ENCODE measurements around the gene RAD18.

RAD18 gene

GRCh38 chr3:8929860-8930259 lies 33.4 kb downstream of the RAD18 start:
- H2BK15ac ChIP-seq (ENCODE audit: low read depth, poor library complexity, severe bottlenecking): no peak overlapping the region
- no peak for DNase-seq
- WGBS: 90% methylated on average over 1 of the region's 4 CpGs

GRCh38 chr3:8914491-8914890 lies 48.8 kb downstream of the RAD18 start:
- Histone ChIP-seq H3K36me3 (ENCODE audit: control insufficient read depth in 1 of 2, insufficient read depth in 2 of 2, low read depth in 1 of 2, low read length in 2 of 2) (peaks cover 0 to 18% of the 10 kb centered on the region in 2 experiments), H3K18ac (ENCODE audit: low read depth in 1 of 2, low read length in 2 of 2) (no peak overlapping the region), H3K9me3 (ENCODE audit: control insufficient read depth, low read length) (no peaks in the 10 kb centered on the region), H2BK12ac (ENCODE audit: low read length in 2 of 2) (no peak overlapping the region), H3K4me2 (ENCODE audit: low read length, poor library complexity, severe bottlenecking) (no peak overlapping the region), H3K27me3 (ENCODE audit: control insufficient read depth in 1 of 2, insufficient read depth in 1 of 2, low read length in 2 of 2) (no peaks in the 10 kb centered on the region), H2AK5ac (ENCODE audit: low read length, severe bottlenecking) (no peak overlapping the region), H3K14ac (ENCODE audit: low read length in 2 of 2) (no peak overlapping the region), H3K4me1 (ENCODE audit: control insufficient read depth, insufficient read depth, low read depth, low read length) (no peaks in the 10 kb centered on the region), H4K8ac (ENCODE audit: low read length) (no peak overlapping the region), H4K91ac (ENCODE audit: low read length) (no peak overlapping the region), H3K4me3 (ENCODE audit: insufficient read depth in 1 of 2, low read depth in 1 of 2, low read length in 2 of 2) (no peak overlapping the region), H3K23ac (ENCODE audit: low read length in 2 of 2) (no peak overlapping the region), H3K27ac (ENCODE audit: low read length, poor library complexity, severe bottlenecking) (no peak overlapping the region), H2BK5ac (ENCODE audit: low read depth, low read length, poor library complexity, severe bottlenecking) (no peak overlapping the region), H2BK15ac (ENCODE audit: low read depth, poor library complexity, severe bottlenecking) (no peak overlapping the region), H3K9ac (ENCODE audit: low read length) (no peak overlapping the region), H2AFZ (ENCODE audit: low read depth, low read length) (no peak overlapping the region), H3K4ac (ENCODE audit: low read depth in 1 of 2, low read length in 2 of 2) (no peak overlapping the region), H2BK120ac (ENCODE audit: low read depth, low read length) (no peak overlapping the region), H3K79me1 (replicated peaks; ENCODE audit: low read length, poor library complexity, severe bottlenecking) (peaks cover 9% of the 10 kb centered on the region)
- DNase-seq: no peak
- 100% methylated on average over 3 of the region's 4 CpGs for WGBS

More at GRCh38 chr3:8929860-8930259, 33.4 kb downstream of the RAD18 start:
- H3K23ac ChIP-seq (ENCODE audit: low read length in 2 of 2): no peak overlapping the region
- no peak overlapping the region for H4K8ac ChIP-seq (ENCODE audit: low read length)
- H2BK12ac ChIP-seq (ENCODE audit: low read length in 2 of 2): no peak overlapping the region
- no peak overlapping the region for H2BK5ac ChIP-seq (ENCODE audit: low read depth, low read length, poor library complexity, severe bottlenecking)
- no peak overlapping the region for H3K4me3 ChIP-seq (ENCODE audit: insufficient read depth in 1 of 2, low read depth in 1 of 2, low read length in 2 of 2)
- H3K4me1 ChIP-seq (ENCODE audit: control insufficient read depth, insufficient read depth, low read depth, low read length): no peaks in the 10 kb centered on the region
- no peaks in the 10 kb centered on the region for H3K27me3 ChIP-seq (ENCODE audit: control insufficient read depth in 1 of 2, insufficient read depth in 1 of 2, low read length in 2 of 2)
- H2AFZ ChIP-seq (ENCODE audit: low read depth, low read length): no peak overlapping the region
- no peak overlapping the region for H2BK120ac ChIP-seq (ENCODE audit: low read depth, low read length)
- peaks cover 0 to 3% of the 10 kb centered on the region in 2 experiments for H3K36me3 ChIP-seq (ENCODE audit: control insufficient read depth in 1 of 2, insufficient read depth in 2 of 2, low read depth in 1 of 2, low read length in 2 of 2)
- H3K14ac ChIP-seq (ENCODE audit: low read length in 2 of 2): no peak overlapping the region
- no peak overlapping the region for H4K91ac ChIP-seq (ENCODE audit: low read length)
- H3K9me3 ChIP-seq (ENCODE audit: control insufficient read depth, low read length): no peaks in the 10 kb centered on the region
- no peak overlapping the region for H3K4ac ChIP-seq (ENCODE audit: low read depth in 1 of 2, low read length in 2 of 2)
- H3K4me2 ChIP-seq (ENCODE audit: low read length, poor library complexity, severe bottlenecking): no peak overlapping the region
- no peak overlapping the region for H3K27ac ChIP-seq (ENCODE audit: low read length, poor library complexity, severe bottlenecking)
- no peak overlapping the region for H2AK5ac ChIP-seq (ENCODE audit: low read length, severe bottlenecking)
- H3K79me1 ChIP-seq (replicated peaks; ENCODE audit: low read length, poor library complexity, severe bottlenecking): peaks cover 2% of the 10 kb centered on the region
- H3K18ac ChIP-seq (ENCODE audit: low read depth in 1 of 2, low read length in 2 of 2): no peak overlapping the region
- H3K9ac ChIP-seq (ENCODE audit: low read length): no peak overlapping the region

- 100% methylated on average over 1 of the region's 2 CpGs for WGBS
- Histone ChIP-seq H2BK12ac (ENCODE audit: low read length in 2 of 2) (no peak overlapping the region), H3K18ac (ENCODE audit: low read depth in 1 of 2, low read length in 2 of 2) (no peak overlapping the region), H4K8ac (ENCODE audit: low read length) (no peak overlapping the region), H2BK120ac (ENCODE audit: low read depth, low read length) (no peak overlapping the region), H2AFZ (ENCODE audit: low read depth, low read length) (no peak overlapping the region), H3K27ac (ENCODE audit: low read length, poor library complexity, severe bottlenecking) (no peak overlapping the region), H2BK15ac (ENCODE audit: low read depth, poor library complexity, severe bottlenecking) (no peak overlapping the region), H3K4me1 (ENCODE audit: control insufficient read depth, insufficient read depth, low read depth, low read length) (no peaks in the 10 kb centered on the region), H3K9ac (ENCODE audit: low read length) (no peak overlapping the region), H3K4me3 (ENCODE audit: insufficient read depth in 1 of 2, low read depth in 1 of 2, low read length in 2 of 2) (no peak overlapping the region), H3K36me3 (ENCODE audit: control insufficient read depth in 1 of 2, insufficient read depth in 2 of 2, low read depth in 1 of 2, low read length in 2 of 2) (peaks cover 7 to 29% of the 10 kb centered on the region in 2 experiments), H3K14ac (ENCODE audit: low read length in 2 of 2) (no peak overlapping the region), H3K4me2 (ENCODE audit: low read length, poor library complexity, severe bottlenecking) (no peak overlapping the region), H4K91ac (ENCODE audit: low read length) (no peak overlapping the region), H3K4ac (ENCODE audit: low read depth in 1 of 2, low read length in 2 of 2) (no peak overlapping the region), H3K79me1 (replicated peaks; ENCODE audit: low read length, poor library complexity, severe bottlenecking) (peaks cover 11% of the 10 kb centered on the region), H3K27me3 (ENCODE audit: control insufficient read depth in 1 of 2, insufficient read depth in 1 of 2, low read length in 2 of 2) (no peaks in the 10 kb centered on the region), H3K23ac (ENCODE audit: low read length in 2 of 2) (no peak overlapping the region), H2BK5ac (ENCODE audit: low read depth, low read length, poor library complexity, severe bottlenecking) (no peak overlapping the region), H2AK5ac (ENCODE audit: low read length, severe bottlenecking) (no peak overlapping the region), H3K9me3 (ENCODE audit: control insufficient read depth, low read length) (no peaks in the 10 kb centered on the region)
- no peak for DNase-seq
Measured at GRCh38 chr3:8911781-8912180, 51.5 kb downstream of the RAD18 start.

GRCh38 chr3:8909160-8909559 lies 54.1 kb downstream of the RAD18 start:
- H3K9ac ChIP-seq (ENCODE audit: low read length): no peak overlapping the region
- no peak overlapping the region for H2BK12ac ChIP-seq (ENCODE audit: low read length in 2 of 2)
- peaks cover 7 to 26% of the 10 kb centered on the region in 2 experiments for H3K36me3 ChIP-seq (ENCODE audit: control insufficient read depth in 1 of 2, insufficient read depth in 2 of 2, low read depth in 1 of 2, low read length in 2 of 2)
- no peak overlapping the region for H2BK15ac ChIP-seq (ENCODE audit: low read depth, poor library complexity, severe bottlenecking)
- no peak overlapping the region for H3K4me2 ChIP-seq (ENCODE audit: low read length, poor library complexity, severe bottlenecking)
- no peaks in the 10 kb centered on the region for H3K4me1 ChIP-seq (ENCODE audit: control insufficient read depth, insufficient read depth, low read depth, low read length)
- H3K18ac ChIP-seq (ENCODE audit: low read depth in 1 of 2, low read length in 2 of 2): no peak overlapping the region
- WGBS: over 99% methylated on average over 3 of the region's 3 CpGs
- no peak overlapping the region for H3K14ac ChIP-seq (ENCODE audit: low read length in 2 of 2)
- no peak overlapping the region for H3K4me3 ChIP-seq (ENCODE audit: insufficient read depth in 1 of 2, low read depth in 1 of 2, low read length in 2 of 2)
- no peak overlapping the region for H4K91ac ChIP-seq (ENCODE audit: low read length)
- H2BK120ac ChIP-seq (ENCODE audit: low read depth, low read length): no peak overlapping the region
- H3K27ac ChIP-seq (ENCODE audit: low read length, poor library complexity, severe bottlenecking): no peak overlapping the region
- H3K79me1 ChIP-seq (replicated peaks; ENCODE audit: low read length, poor library complexity, severe bottlenecking): peaks cover 7% of the 10 kb centered on the region
- no peak for DNase-seq
- no peaks in the 10 kb centered on the region for H3K9me3 ChIP-seq (ENCODE audit: control insufficient read depth, low read length)
- no peak overlapping the region for H3K4ac ChIP-seq (ENCODE audit: low read depth in 1 of 2, low read length in 2 of 2)
- H2AFZ ChIP-seq (ENCODE audit: low read depth, low read length): no peak overlapping the region
- H2AK5ac ChIP-seq (ENCODE audit: low read length, severe bottlenecking): no peak overlapping the region
- H2BK5ac ChIP-seq (ENCODE audit: low read depth, low read length, poor library complexity, severe bottlenecking): no peak overlapping the region
- H4K8ac ChIP-seq (ENCODE audit: low read length): no peak overlapping the region
- no peak overlapping the region for H3K23ac ChIP-seq (ENCODE audit: low read length in 2 of 2)
- H3K27me3 ChIP-seq (ENCODE audit: control insufficient read depth in 1 of 2, insufficient read depth in 1 of 2, low read length in 2 of 2): no peaks in the 10 kb centered on the region

All from mesenchymal stem cell (in vitro differentiated cells and primary cell).